GM21528 (cell line): ENCODE measurements around the gene SLC6A6.

Experiments
- ATAC-seq: cut with Tn5 transposase; IDR thresholded peaks from one replicate; pipeline ENCODE4 v1.9.1; 2021; ENCODE audit warnings: mild to moderate bottlenecking, moderate library complexity; ENCODE audit not compliant: unreplicated experiment, low FRiP score

Gene SLC6A6

DNA sequence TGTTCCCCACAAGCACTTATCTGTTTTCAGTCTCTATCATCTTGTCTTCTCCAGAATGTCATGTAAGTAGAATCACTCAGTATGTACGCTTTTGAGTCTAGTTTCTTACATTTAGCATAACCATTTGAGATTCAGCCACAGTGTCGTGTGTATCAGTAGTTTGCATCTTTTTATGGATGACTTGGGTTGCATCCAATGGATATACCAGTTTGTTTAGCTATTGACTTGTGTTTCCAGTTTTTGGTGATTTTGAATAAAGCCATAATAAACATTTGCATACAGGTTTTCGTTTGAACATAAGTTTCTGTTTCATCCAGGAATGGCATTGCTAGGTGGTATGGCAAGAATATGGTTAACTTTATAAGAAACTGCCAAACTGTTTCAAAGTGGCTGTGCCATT is 125.7 kb downstream of the SLC6A6 start:
- no peak for ATAC-seq

DNA sequence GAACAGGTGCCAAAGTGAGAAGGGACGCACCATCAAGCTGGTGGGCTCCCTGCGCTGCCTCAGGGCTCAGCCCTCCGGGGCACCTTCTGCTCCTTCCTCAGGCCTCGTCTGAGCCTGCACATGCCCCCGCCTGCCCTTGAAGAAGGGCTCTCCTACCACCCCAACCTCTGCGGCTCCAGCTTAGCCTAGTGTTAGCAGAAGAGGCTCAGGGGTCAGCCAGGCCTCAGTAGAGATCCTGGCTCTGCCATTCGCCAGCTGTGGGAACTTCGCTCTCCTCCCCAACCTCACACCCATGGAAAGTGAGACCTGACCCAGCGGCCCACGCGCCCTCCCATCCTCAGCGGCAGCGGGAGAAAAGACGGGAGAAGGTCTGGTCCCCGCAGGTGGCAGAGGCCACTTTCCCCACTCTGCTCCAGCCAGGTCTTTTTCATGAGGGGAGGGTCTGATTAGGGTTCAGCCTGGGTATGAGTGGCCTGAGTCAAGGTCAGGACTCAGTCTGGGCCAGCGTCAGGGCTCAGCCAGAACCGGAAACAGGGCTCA is 129.5 kb downstream of the SLC6A6 start:
- ATAC-seq: no peak

DNA sequence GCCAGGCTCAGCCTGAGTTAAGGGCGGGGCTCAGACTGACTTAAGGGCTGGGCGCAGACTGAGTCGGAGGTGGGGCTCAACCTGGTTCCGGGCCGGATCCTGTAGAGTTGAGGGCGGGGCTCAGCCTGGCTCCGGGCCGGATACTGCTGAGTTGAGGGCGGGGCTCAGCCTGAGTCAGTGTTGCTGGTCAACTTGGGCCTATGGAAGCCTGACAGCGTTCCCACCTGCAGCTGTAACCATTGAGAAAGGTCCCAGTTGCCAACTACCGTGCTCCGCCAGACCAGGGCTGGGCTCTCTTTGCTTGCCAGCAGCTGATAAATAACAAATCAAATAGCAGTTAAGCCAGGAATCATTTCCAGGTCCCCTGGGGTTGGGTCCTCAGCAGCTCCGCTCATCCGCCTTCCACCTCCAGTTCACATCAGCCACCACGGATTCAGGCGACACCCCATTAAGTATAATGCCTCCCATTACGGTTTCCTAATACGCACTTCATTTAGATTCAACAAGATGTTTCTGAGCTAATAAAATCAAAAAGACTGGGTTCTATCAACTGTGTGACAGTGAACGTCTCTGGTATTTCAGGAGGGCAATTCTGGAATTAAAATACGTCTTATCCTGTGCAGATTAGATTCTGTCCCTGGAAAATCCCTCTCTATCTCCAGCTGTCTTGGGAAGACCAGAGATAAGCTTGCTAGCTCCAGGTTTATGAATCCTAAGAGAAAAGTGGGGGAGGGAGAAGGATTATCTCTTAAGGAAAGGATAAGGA is 130.5 kb downstream of the SLC6A6 start:
- ATAC-seq: no peak

DNA sequence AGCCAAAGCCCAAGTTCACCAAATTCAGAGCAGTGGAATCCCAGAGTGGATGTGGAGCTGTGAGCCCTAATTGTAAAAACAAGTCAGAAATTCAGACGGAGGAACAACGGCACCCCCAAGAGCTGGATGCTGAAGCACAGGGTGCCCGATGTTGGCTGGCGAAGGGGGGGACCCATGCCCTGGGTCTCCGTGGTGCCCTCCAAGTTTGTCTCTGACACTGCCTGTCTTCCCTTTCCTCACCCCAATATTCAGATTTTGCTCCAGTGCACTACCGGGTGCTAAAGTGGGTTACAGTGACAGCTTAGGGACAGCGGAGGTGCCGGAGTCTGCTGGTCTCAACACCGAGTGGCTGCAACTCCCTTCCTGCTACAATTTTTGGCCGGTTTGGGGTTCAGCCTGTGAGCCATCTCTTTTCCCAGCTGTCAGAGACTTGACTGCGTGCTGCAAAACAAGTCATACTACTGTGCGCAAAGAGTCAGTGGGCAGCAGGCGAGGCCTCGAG is 131.1 kb downstream of the SLC6A6 start:
- ATAC-seq: no peak

DNA sequence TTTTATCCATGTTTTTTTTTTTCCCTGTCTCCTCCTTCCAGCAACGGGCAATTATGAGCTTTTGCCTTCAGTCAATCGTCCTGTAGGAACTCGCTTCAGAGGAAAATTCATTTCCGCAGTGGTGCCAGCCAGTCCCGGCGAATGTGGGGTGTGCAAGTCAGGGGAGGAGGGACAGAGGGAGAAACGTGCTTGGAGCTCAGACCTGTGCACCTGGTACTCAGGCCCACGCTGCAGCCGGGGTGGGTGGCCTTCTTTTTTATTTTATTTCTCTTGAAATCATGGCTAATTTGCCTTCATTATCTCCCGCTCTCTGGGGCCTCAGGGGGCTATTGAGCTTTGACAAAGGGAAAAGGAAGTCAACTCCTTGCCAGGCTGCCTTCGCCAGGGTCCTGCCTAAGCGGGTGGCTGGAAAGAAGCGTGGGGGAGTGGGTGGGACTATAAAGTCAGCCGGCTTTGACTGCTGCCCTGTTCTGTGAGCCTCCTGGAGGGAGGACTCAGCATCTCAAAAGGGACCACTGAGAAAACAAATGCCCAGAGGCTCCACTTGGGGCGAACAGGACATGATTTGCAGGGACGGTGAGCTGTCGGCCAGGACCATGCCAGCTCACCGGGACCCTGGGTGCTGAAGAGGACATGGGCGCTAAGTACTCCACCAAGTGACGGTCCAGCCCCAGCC is 132.2 kb downstream of the SLC6A6 start:
- no peak for ATAC-seq

DNA sequence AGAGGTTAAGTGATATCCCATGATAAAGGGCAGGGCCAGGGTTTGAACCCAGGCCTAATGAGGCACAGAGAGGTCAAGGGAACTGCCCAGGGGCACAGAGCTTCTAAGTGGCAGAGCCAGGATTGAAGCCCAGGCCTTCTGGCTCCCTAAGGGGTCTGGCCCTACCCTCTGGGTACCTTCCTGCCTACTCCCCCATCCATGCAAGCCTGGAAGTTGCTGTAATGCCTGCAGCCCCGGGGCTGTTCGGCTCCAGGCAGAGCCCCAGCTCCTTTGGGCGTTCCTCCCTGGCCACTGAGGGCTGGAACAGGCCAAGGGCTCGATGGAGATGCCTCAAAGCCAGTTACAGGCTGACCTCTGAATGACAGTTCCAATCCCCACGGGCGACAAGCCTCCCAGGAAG is 133.2 kb downstream of the SLC6A6 start:
- ATAC-seq: no peak

DNA sequence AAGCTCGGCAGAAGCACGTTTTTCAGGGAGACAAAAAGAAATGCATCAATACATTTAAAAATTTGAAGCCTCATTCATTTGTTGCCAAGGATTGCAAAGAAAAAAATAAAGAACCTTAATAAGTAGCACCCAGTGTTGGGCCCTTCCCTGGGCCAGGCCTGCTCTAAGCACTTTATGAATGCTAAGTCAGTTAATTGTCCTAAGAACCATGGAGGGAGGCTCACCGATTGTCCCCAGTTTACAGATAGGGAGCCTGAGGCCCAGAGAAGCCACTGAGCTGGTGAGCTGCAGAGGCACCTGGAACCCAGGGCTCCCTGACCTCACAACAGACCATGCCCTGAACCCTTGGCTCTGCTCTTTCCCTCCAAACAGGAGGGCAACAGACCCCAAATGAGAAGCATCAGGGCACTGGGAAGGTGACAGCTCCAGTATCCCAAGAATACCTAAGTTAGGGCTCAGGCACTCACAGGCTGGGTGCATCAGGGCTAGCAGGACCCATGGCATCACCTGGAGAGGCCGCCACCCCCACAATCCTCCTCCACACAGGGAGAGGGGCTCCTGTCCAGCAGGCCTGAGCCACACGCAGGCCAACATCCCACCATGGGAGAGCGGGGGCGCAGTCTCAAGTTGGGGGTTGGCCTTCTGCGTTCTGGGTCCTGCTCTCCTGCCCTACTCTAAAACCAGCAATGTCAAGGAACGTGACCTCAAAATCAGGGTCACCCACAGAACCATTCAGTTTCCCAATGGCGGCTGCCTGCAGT is 133.8 kb downstream of the SLC6A6 start:
- ATAC-seq: no peak

DNA sequence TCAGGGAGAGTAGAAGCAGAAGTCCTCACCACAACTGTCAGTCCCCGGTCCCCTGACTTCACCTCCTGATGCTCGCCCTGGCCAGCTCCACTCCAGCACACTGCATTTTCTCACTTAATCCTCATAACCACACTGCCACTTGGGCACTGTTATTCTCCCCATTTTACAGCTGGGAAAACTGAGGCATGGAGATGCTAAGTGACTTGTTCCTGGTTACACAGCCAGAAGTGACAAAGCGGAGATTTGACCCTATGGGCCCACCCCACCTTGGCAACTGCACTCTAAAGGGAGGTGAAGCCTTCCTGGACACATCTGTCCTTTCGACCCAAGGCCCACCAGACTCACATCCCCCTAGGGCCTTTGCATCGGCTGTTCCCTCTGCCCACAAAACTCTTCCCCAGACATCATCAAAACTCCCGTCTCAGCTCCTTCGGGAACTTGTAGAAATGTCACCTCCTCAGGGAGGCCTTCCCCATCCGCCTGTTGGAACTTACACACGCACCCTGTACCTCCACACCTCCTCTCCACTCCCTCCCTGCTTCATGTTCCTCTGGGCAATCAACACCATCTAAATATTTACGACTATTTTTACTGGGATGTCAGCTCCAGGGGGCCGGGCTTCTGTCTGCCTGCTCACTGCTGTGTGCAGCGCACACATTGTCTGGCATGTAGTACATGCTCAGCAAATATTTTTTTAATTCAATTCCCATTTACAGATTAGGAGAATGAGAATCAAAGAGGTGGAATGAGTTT is 134.6 kb downstream of the SLC6A6 start:
- no peak for ATAC-seq

DNA sequence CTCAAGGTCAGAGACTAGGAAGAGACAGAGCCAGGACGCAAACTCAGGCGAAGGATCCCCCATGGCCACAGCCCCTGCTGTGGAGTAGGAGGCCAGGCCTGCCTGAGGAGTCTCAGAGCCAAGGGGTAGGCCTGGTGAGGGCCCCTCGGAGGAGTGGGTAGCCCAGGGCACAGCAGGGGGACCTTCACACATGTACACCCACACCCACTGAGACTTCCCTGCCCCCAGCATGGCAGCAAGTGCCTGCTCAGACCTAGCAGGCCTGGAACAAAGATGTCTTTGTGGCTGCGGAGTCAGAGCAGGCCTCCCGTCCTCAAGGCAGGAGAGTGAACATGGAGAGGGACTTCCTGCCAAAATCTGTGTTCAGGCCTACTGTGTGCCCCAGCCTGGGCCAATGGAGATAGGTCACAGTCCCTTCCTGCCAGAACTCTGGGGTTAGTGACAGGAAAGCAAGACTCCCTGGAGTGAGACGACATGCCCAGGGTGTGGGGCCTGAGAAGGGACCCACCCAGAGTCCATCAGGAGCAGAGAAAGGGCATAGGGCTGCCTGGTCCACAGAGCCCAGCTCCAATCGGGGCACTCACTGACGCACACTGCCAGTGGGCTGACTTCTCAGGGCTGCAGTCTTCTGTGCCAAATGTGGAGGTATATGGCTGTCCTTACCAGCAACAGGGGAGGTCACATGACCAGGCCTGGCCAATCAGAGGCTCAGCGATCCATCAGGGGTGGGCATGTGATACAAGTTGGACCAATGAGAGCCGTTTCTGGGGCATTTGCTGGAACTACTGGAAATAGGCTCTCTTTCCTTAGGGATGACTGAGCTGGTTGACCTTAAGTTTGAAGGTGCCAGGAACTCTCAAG is 135.4 kb downstream of the SLC6A6 start:
- no peak for ATAC-seq

DNA sequence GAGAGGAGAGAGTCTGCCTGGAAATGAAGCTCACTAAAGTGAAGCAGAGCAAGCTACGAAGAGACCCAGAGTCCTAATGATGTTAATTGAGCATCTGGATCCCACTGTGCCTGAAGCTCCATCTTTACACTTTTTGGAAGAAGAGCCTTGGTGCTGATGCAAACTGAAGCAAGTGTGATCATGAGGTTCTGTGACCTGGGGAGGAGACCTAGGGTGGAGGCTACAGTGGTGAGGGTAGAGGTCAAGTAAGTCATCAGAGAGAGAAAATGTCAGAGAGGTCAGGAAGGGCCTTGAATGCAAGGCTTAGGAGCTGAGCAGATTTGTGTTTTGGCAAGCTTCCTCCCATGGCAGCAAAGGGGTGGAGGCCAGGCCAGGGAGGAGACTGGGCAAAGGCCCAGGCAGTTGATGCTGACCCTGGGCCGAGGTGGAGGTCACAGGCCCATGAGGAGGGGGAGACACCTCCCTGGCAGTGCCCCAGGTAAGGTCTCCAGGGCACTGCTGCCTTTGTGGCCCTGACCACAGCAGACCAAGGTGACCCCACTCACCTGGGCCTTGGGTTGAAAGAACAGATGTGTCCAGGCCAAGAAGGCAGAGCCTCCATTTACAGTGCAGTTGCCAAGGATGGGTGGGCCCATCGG is 136.2 kb downstream of the SLC6A6 start:
- ATAC-seq: no peak
